Breast epithelium (tissue), 4 donors: Measurements from ENCODE around the gene CCDC117. TPM values are rescaled to one million over a fixed set of nuclear protein-coding genes. Genes with fewer than 3 reads are reported as not detected.
"Not testable (repeated sequence)": the region's sequence is repeated elsewhere in the genome, so short reads cannot be mapped to it uniquely, and the experiment has no call there.

Experiments
- DNase-seq, 2 donors: peaks; one replicate each; pipeline ENCODE4 v3.0.0-alpha.2; 2019; ENCODE audit warnings: low spot score in 2 of 2
- H3K27ac ChIP-seq, 2 donors: fragments of 200-600 bp; sonication (generic) in 1 of 2; one replicate each; pipeline ENCODE4 v1.5.1; 2016 to 2019; ENCODE audit warnings: mild to moderate bottlenecking in 1 of 2
- H3K27me3 ChIP-seq, 2 donors: fragments of 200-600 bp; sonication (generic) in 1 of 2; one replicate each; pipeline versions ENCODE4 v1.5.1 to v1.6.0; 2017 to 2019; ENCODE audit warnings: control low read depth in 1 of 2, mild to moderate bottlenecking in 1 of 2
- H3K36me3 ChIP-seq: fragments of 200-600 bp; one replicate; pipeline ENCODE4 v1.5.1; 2019
- H3K4me1 ChIP-seq, 2 donors: fragments of 200-600 bp; sonication (generic); one replicate each; pipeline ENCODE4 v1.5.1; 2016 to 2019; ENCODE audit warnings: control low read depth in 1 of 2
- H3K4me3 ChIP-seq, 3 donors: fragments of 200-600 bp; sonication (generic); 1 replicate in 2 of 3; 2 replicates in 1 of 3; pipeline ENCODE4 v1.5.1; 2016 to 2019; ENCODE audit warnings: mild to moderate bottlenecking in 3 of 3, moderate library complexity in 2 of 3
- H3K9me3 ChIP-seq, 2 donors: fragments of 200-600 bp; sonication (generic) in 1 of 2; one replicate each; pipeline ENCODE4 v1.5.1; 2016 to 2019; ENCODE audit warnings: control low read depth in 1 of 2
- CTCF ChIP-seq, 3 donors: fragments of 450-650 bp; IDR thresholded peaks; one replicate each; pipeline ENCODE4 v1.5.1; 2016 to 2017; ENCODE audit warnings: antibody characterized with exemption in 3 of 3, mild to moderate bottlenecking in 3 of 3, moderate library complexity in 3 of 3
- POLR2A ChIP-seq: fragments of 450-650 bp; IDR thresholded peaks from one replicate; pipeline ENCODE4 v1.6.1; 2016; ENCODE audit warnings: antibody characterized with exemption, mild to moderate bottlenecking, moderate library complexity
- POLR2AphosphoS5 ChIP-seq, 3 donors: sonication (generic); formaldehyde crosslinking; IDR thresholded peaks; one replicate each; pipeline ENCODE4 v1.6.1; 2017; ENCODE audit warnings: antibody characterized with exemption in 3 of 3
- intact Hi-C: fragments of 100-400 bp; cut with DNase I; formaldehyde crosslinking; loops from one replicate; pipeline ENCODE4 v1.15.1; 2023; ENCODE audit warnings: low total_unique reads
- total RNA-seq, 3 donors: library from RNA; depleted of rRNA; stranded (reverse); fragments of >200 nt; gene quantifications; one replicate each; pipeline ENCODE4 v1.1.0, GENCODE V29; 2016

Gene CCDC117
- total RNA-seq, 3 donors from 2014 or later = 19.5 to 33.5 (median 23.9) TPM

DNA sequence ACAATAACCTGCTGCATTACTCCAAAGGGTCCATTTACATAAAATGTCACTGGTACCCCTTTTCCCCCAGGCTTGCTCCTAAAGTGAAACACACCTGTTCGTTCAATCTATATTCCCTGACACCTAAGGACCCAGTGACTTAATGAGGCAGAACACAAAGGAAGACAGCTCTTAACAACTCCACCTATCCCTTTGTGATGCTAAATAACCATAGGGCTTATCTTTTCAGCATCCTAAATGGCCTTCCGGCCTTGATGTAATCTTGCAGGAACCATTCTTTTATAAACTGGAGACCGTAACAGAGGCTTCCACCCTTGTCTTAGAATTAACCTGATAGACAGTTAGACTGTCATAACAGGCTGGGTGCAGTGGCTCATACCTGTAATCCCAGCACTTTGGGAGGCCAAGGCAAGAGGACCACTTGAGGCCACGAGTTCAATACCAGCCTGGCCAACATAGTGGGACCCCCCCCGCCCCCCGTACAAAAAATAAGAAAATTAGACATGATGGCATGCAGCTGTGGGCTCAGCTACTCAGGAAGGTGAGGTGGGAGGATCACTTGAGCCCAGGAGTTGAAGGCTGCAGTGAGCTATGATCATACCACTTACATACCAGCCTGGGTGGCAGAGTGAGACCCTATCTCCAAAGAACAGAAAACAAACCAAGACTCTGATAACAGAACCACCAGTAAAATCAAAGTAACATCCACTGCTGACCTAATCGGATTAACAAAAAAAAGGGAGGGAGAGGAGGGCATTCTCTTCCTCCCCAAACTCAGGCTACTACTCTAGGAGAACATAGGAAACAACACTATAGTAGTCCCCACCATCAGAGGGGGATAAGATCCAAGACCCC is 36.0 kb upstream of the CCDC117 start:
- H3K36me3 ChIP-seq = no peaks in the 10 kb centered on the region
- H3K4me3 ChIP-seq = no peak overlapping the region
- DNase-seq = no peak
- H3K9me3 ChIP-seq = no peaks in the 10 kb centered on the region
- TF ChIP-seq POLR2A = no peak
- TF ChIP-seq CTCF (IDR thresholded peaks at IDR 0.05) = no peak
- TF ChIP-seq POLR2AphosphoS5 (IDR thresholded peaks at IDR 0.05) = no peak
- H3K4me1 ChIP-seq = no peaks in the 10 kb centered on the region
- H3K27me3 ChIP-seq = no peaks in the 10 kb centered on the region
- H3K27ac ChIP-seq = no peak overlapping the region
- intact Hi-C loops = no loop called here

DNA sequence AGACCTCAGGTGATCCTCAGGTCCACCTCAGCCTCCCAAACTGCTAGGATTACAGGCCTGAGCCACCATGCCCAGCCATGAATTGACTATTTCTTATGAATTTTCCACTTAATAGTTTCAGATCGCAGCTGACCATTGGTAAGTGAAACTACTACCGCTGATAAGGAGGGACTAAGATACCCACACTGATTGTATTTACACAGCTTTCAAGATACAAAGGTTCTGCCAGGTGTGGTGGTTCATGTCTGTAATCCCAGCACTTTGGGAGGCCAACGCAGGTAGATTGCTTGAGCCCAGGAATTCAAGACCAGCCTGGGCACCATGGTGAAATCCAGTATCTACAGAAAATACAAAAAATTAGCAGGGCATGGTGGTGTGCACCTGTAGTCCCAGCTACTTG is 34.8 kb upstream of the CCDC117 start:
- H3K4me3 ChIP-seq = no peak overlapping the region
- H3K27me3 ChIP-seq = no peaks in the 10 kb centered on the region
- no peaks in the 10 kb centered on the region for H3K9me3 ChIP-seq
- H3K36me3 ChIP-seq = no peaks in the 10 kb centered on the region
- intact Hi-C loops = no loop called here
- no peak for DNase-seq
- no peaks in the 10 kb centered on the region for H3K4me1 ChIP-seq
- TF ChIP-seq CTCF (IDR thresholded peaks at IDR 0.05) (no peak), POLR2AphosphoS5 (IDR thresholded peaks at IDR 0.05) (no peak), POLR2A (no peak)
- H3K27ac ChIP-seq = no peak overlapping the region

DNA sequence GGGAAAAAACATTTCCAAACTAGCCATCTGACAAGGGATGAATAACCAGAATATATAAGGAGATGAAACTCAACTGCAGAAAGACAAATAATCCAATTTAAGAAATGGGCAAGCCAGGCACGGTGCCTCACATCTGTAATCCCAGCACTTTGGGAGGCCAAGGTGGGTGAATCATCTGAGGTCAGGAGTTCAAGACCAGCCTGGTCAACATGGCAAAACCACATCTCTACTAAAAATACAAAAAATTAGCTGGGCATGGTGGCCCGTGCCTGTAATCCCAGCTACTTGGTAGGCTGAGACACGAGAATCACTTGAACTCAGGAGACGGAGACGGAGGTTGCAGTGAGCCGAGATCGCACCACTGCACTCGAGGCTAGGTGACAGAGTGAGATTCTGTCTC is 33.6 kb upstream of the CCDC117 start:
- intact Hi-C loops, H3K4me1 ChIP-seq, H3K9me3 ChIP-seq, H3K4me3 ChIP-seq, H3K27ac ChIP-seq, H3K27me3 ChIP-seq, H3K36me3 ChIP-seq, DNase-seq: not testable (repeated sequence)

GRCh38 chr22:28741200-28741784 is 31.2 kb upstream of the CCDC117 start:
- peak overlapping the region in 1 of 2 donors; percentile 98 for H3K27ac ChIP-seq
- TF ChIP-seq CTCF (IDR thresholded peaks at IDR 0.05) (no peak), POLR2AphosphoS5 (IDR thresholded peaks at IDR 0.05) (no peak), POLR2A (no peak)

DNA sequence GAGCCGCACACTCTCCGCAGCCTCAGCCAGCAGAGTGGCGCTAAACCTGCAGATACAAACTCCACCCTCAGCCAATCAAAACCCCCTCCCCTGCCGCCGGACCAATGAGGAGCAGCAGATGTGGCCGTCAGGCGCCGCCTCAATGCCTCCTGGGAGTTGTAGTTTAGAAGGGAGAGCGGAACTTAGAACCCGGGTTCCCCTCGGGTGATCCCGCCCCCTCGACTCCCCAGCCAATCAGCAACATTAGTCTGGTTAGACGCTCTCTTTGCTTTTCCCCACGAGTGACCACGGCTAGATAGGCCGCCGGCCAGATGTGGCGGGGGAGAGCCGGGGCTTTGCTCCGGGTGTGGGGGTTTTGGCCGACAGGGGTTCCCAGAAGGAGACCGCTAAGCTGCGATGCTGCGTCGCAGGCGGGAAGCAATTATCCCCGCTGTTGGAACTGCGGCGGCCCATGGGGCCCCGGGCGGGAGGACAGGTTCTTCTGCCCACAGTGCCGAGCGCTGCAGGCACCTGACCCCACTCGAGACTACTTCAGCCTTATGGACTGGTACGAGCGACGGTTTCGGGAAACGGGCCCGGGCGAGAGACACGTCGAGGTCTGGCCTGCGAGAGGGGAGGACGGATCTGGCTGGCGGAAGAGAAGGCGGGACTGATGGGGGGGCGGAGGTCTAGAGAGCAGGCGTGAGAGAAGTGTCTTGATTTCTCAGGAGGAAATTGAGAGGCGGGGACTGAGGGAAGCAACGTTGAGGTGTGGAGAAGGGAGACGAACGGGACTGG is 30.5 kb upstream of the CCDC117 start, which contains the start of the genes CHEK2 and HSCB:
Gene CHEK2 (minus strand): TSS at position 36 of the 777 bp plus-strand sequence. CDS start 7,099 bp downstream, outside the sequence.
Gene HSCB (plus strand): TSS at position 255 of the 777 bp plus-strand sequence. CDS start 57 bp downstream, at position 312.
- Histone ChIP-seq H3K27me3 (no peaks in the 10 kb centered on the region), H3K9me3 (no peaks in the 10 kb centered on the region), H3K4me1 (peaks cover 4 to 7% of the 10 kb centered on the region in 2 donors), H3K27ac (peak within 1 kb of the TSS; percentile 98 to 100), H3K36me3 (no peaks in the 10 kb centered on the region), H3K4me3 (peak within 1 kb of the TSS; percentile 82 to 96 (median 96))
- peak; percentile 75 to 88 (median 81) for TF ChIP-seq POLR2AphosphoS5 (IDR thresholded peaks at IDR 0.05)
- TF ChIP-seq CTCF (IDR thresholded peaks at IDR 0.05) = peak in 1 of 3 donors; percentile 8
- TF ChIP-seq POLR2A = peak; percentile 68
- DNase-seq = peak; percentile 97 to 99
- intact Hi-C loops = no loop called here

More at GRCh38 chr22:28741200-28741784, 31.2 kb upstream of the CCDC117 start:
- H3K36me3 ChIP-seq = no peaks in the 10 kb centered on the region
- no peak for DNase-seq
- intact Hi-C loops = no loop called here
- peaks cover 4 to 7% of the 10 kb centered on the region in 2 donors for H3K4me1 ChIP-seq
- no peaks in the 10 kb centered on the region for H3K9me3 ChIP-seq
- no peaks in the 10 kb centered on the region for H3K27me3 ChIP-seq
- H3K4me3 ChIP-seq = peak overlapping the region; percentile 82 to 96 (median 96)
